CD4-positive, alpha-beta T cell (primary cell): ENCODE measurements around the gene HBEGF. TPM values are rescaled to one million over a fixed set of nuclear protein-coding genes. Genes with fewer than 3 reads are reported as not detected.

ENCODE experiments used
- ATAC-seq: fragments of 200-7000 bp; cut with Tn5 transposase; one replicate; pipeline ENCODE4 v1.10.0; 2022; ENCODE audit warnings: mild to moderate bottlenecking; ENCODE audit not compliant: poor library complexity
- CTCF ChIA-PET: fragments of 350-600 bp; sonication (Branson Sonifier 250); formaldehyde crosslinking; loops from one replicate; lab custom pipeline; 2021; ENCODE audit warnings: antibody characterized with exemption, inconsistent platforms; lab: Charles Lee
- POLR2A ChIA-PET: fragments of 350-600 bp; sonication (Branson Sonifier 250); formaldehyde crosslinking; loops from one replicate; lab custom pipeline; 2021; ENCODE audit warnings: antibody characterized with exemption, inconsistent platforms; lab: Charles Lee
- DNase-seq, 14 experiments: peaks; one replicate each; pipeline ENCODE4 v3.0.0-alpha.2; 2013 to 2020; ENCODE audit warnings: mixed read lengths in 2 of 14
- H3K27ac ChIP-seq, 2 donors: one replicate each; pipeline versions ENCODE4 v1.5.1 to v1.7.0; 2013; ENCODE audit warnings: low read length in 2 of 2, low read depth in 1 of 2, mild to moderate bottlenecking in 1 of 2
- H3K27me3 ChIP-seq, 2 experiments: 1 replicate in 1 of 2; 2 replicates in 1 of 2; pipeline versions ENCODE4 v1.6.1 to v1.7.0; 2013; ENCODE audit warnings: low read length in 2 of 2, control low read depth in 1 of 2, mild to moderate bottlenecking in 1 of 2, moderate library complexity in 1 of 2; ENCODE audit not compliant: insufficient read depth in 2 of 2, control insufficient read depth in 1 of 2
- H3K36me3 ChIP-seq: one replicate; pipeline ENCODE4 v1.6.1; 2013; ENCODE audit warnings: low read length, control low read depth; ENCODE audit not compliant: insufficient read depth
- H3K4me1 ChIP-seq: one replicate; pipeline ENCODE4 v1.6.1; 2013; ENCODE audit warnings: low read length, control low read depth; ENCODE audit not compliant: insufficient read depth
- H3K4me3 ChIP-seq: one replicate; pipeline ENCODE4 v1.5.1; 2013; ENCODE audit warnings: mild to moderate bottlenecking, low read length, moderate library complexity
- H3K9me3 ChIP-seq, 2 experiments: 1 replicate in 1 of 2; 2 replicates in 1 of 2; pipeline versions ENCODE4 v1.6.1 to v1.7.0; 2013; ENCODE audit warnings: low read length in 2 of 2, mild to moderate bottlenecking in 2 of 2, control low read depth in 1 of 2, moderate library complexity in 1 of 2; ENCODE audit not compliant: control insufficient read depth in 1 of 2, insufficient read depth in 1 of 2
- H3K27ac Mint-ChIP-seq: one replicate; pipeline ENCODE4 v1.8.0; 2020; ENCODE audit warnings: mixed read lengths
- H3K27me3 Mint-ChIP-seq: one replicate; pipeline ENCODE4 v1.8.0; 2021; ENCODE audit warnings: mixed read lengths
- H3K36me3 Mint-ChIP-seq: one replicate; pipeline ENCODE4 v1.8.0; 2021; ENCODE audit warnings: low read depth, mixed read lengths
- H3K4me1 Mint-ChIP-seq: one replicate; pipeline ENCODE4 v1.8.0; 2021; ENCODE audit warnings: low read depth, mixed read lengths
- H3K4me3 Mint-ChIP-seq: one replicate; pipeline ENCODE4 v1.8.0; 2020; ENCODE audit warnings: mild to moderate bottlenecking, mixed read lengths
- H3K9me3 Mint-ChIP-seq: one replicate; pipeline ENCODE4 v1.8.0; 2020; ENCODE audit warnings: mixed read lengths
- CTCF ChIP-seq: fragments of 200-600 bp; IDR thresholded peaks from one replicate; pipeline ENCODE4 v1.8.0; 2022; ENCODE audit warnings: antibody characterized with exemption, mild to moderate bottlenecking
- intact Hi-C, 2 experiments: fragments of 100-400 bp; cut with DNase I in 1 of 2; cut with micrococcal nuclease in 1 of 2; formaldehyde crosslinking; loops; one replicate each; pipeline versions ENCODE4 v1.15.1 to v1.9.0; 2023 to 2025; cut with DNase I, micrococcal nuclease
- total RNA-seq, 174 experiments: library from RNA in 2 of 174; stranded (reverse) in 2 of 174; gene quantifications; one replicate each; pipeline ENCODE4 v1.2.3 and lab custom pipeline; 2021 to 2026

HBEGF gene
- total RNA-seq, 2 experiments from 2014 or later, result 3.6 to 4.2 TPM

GRCh38 chr5:140296289-140296688 is 50.1 kb downstream of the HBEGF start:
- H3K4me1 ChIP-seq, result no peaks in the 10 kb centered on the region
- Mint-ChIP-seq H3K4me3 (no peak overlapping the region), H3K4me1 (peaks cover 72% of the 10 kb centered on the region), H3K27ac (no peak overlapping the region), H3K27me3 (no peaks in the 10 kb centered on the region), H3K9me3 (no peaks in the 10 kb centered on the region), H3K36me3 (peaks cover 37% of the 10 kb centered on the region)
- H3K36me3 ChIP-seq, result peaks cover 11% of the 10 kb centered on the region
- POLR2A ChIA-PET, result no interaction called here
- H3K9me3 ChIP-seq, result no peaks in the 10 kb centered on the region
- intact Hi-C loops, result no loop called here
- H3K27me3 ChIP-seq, result no peaks in the 10 kb centered on the region
- CTCF ChIA-PET, result interaction anchor here (1.2 kb wide), 1 partner anchor 10 kb away, joined by 3 read pairs; no protein-coding TSS in a partner anchor
- no peak overlapping the region for H3K27ac ChIP-seq
- H3K4me3 ChIP-seq, result no peak overlapping the region
- TF ChIP-seq CTCF, result no peak
- no peak for DNase-seq
- ATAC-seq, result no peak

DNA sequence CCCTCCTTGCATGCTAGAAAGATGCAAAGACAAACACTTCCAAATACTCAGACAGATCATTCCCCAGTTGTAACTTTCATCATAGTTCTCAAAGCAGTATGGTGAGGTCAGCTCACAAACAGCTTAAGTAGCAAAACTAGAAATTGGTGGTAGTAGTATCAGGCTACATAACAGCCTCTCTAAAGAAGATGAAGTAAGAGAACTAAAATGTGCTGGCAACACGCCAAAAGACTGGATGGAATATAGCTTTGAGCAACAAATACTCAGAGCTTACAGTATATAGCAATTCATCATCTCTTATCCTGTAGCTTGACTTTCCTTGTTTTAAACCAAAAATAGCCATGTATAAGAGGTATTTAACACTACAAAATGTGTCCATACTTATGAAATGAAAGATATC is 51.0 kb downstream of the HBEGF start:
- ChIA-PET POLR2A (no interaction called here), CTCF (interaction anchor here (0.6 to 1.2 kb wide), 2 partner anchors 9 to 697 kb away, joined by 3 to 4 read pairs; no protein-coding TSS in a partner anchor)
- Histone ChIP-seq H3K27ac (no peak overlapping the region), H3K27me3 (no peaks in the 10 kb centered on the region), H3K36me3 (peaks cover 11% of the 10 kb centered on the region), H3K4me1 (no peaks in the 10 kb centered on the region), H3K9me3 (no peaks in the 10 kb centered on the region), H3K4me3 (no peak overlapping the region)
- Mint-ChIP-seq H3K4me3 (no peak overlapping the region), H3K27me3 (no peaks in the 10 kb centered on the region), H3K4me1 (peaks cover 78% of the 10 kb centered on the region), H3K27ac (peak overlapping the region; percentile 12), H3K9me3 (no peaks in the 10 kb centered on the region), H3K36me3 (peaks cover 41% of the 10 kb centered on the region)
- intact Hi-C loops, result no loop called here
- ATAC-seq (no peak), DNase-seq (peak in 6 of 14 experiments; percentile 7 to 50 (median 22))
- TF ChIP-seq CTCF, result no peak

- Histone ChIP-seq H3K4me3 (no peak overlapping the region), H3K36me3 (peaks cover 11% of the 10 kb centered on the region), H3K27me3 (no peaks in the 10 kb centered on the region), H3K27ac (no peak overlapping the region), H3K4me1 (no peaks in the 10 kb centered on the region), H3K9me3 (no peaks in the 10 kb centered on the region)
- POLR2A ChIA-PET, result interaction anchor here (0.8 kb wide), 1 partner anchor 8 kb away, joined by 4 read pairs; the partner anchor contains the start of gene PFDN1
- peaks cover 37% of the 10 kb centered on the region for H3K36me3 Mint-ChIP-seq
- CTCF ChIA-PET, result interaction anchor here (0.9 kb wide), 1 partner anchor 8 kb away, joined by 3 read pairs; the partner anchor contains the start of gene PFDN1
- no peaks in the 10 kb centered on the region for H3K27me3 Mint-ChIP-seq
- no peak for TF ChIP-seq CTCF
- no peak for DNase-seq
- H3K4me1 Mint-ChIP-seq, result peaks cover 81% of the 10 kb centered on the region
- no peak overlapping the region for H3K4me3 Mint-ChIP-seq
- H3K9me3 Mint-ChIP-seq, result no peaks in the 10 kb centered on the region
- intact Hi-C loops, result no loop called here
- peak overlapping the region; percentile 28 for H3K27ac Mint-ChIP-seq
- ATAC-seq, result no peak
Measured at GRCh38 chr5:140294753-140295152, 51.6 kb downstream of the HBEGF start.
